ENCODE results near the gene CPEB3. TPM values are rescaled to one million over a fixed set of nuclear protein-coding genes. Genes with fewer than 3 reads are reported as not detected.

The CPEB3 gene
- total RNA-seq, 4 donors from 2014 or later = 9.9 to 15.2 (median 11.4) TPM

- Histone ChIP-seq H3K4me3 (no peak overlapping the region), H3K27me3 (no peaks in the 10 kb centered on the region), H3K36me3 (no peaks in the 10 kb centered on the region), H3K27ac (no peak overlapping the region), H3K4me1 (peaks cover 0 to 9% (median 0%) of the 10 kb centered on the region in 4 donors), H3K9me3 (no peaks in the 10 kb centered on the region)
- TF ChIP-seq, protein P1, sequence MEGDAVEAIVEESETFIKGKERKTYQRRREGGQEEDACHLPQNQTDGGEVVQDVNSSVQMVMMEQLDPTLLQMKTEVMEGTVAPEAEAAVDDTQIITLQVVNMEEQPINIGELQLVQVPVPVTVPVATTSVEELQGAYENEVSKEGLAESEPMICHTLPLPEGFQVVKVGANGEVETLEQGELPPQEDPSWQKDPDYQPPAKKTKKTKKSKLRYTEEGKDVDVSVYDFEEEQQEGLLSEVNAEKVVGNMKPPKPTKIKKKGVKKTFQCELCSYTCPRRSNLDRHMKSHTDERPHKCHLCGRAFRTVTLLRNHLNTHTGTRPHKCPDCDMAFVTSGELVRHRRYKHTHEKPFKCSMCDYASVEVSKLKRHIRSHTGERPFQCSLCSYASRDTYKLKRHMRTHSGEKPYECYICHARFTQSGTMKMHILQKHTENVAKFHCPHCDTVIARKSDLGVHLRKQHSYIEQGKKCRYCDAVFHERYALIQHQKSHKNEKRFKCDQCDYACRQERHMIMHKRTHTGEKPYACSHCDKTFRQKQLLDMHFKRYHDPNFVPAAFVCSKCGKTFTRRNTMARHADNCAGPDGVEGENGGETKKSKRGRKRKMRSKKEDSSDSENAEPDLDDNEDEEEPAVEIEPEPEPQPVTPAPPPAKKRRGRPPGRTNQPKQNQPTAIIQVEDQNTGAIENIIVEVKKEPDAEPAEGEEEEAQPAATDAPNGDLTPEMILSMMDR (IDR thresholded peaks at IDR 0.05) = no peak
- no peak for TF ChIP-seq POLR2A (IDR thresholded peaks at IDR 0.05)
- no peak for DNase-seq
Measured at GRCh38 chr10:92102601-92103213, 188.2 kb downstream of the CPEB3 start.

GRCh38 chr10:92094960-92095359 lies 195.9 kb downstream of the CPEB3 start:
- Histone ChIP-seq H3K4me3 (no peak overlapping the region), H3K27ac (no peak overlapping the region), H3K36me3 (no peaks in the 10 kb centered on the region), H3K4me1 (no peaks in the 10 kb centered on the region), H3K27me3 (no peaks in the 10 kb centered on the region), H3K9me3 (no peaks in the 10 kb centered on the region)
- no peak for DNase-seq
- TF ChIP-seq, protein P1 (IDR thresholded peaks at IDR 0.05) = no peak
- no peak for TF ChIP-seq POLR2A (IDR thresholded peaks at IDR 0.05)

- no peaks in the 10 kb centered on the region for H3K4me1 ChIP-seq
- no peaks in the 10 kb centered on the region for H3K9me3 ChIP-seq
- H3K4me3 ChIP-seq = no peak overlapping the region
- no peak for DNase-seq
- no peaks in the 10 kb centered on the region for H3K27me3 ChIP-seq
- no peak overlapping the region for H3K27ac ChIP-seq
- no peak for TF ChIP-seq POLR2A (IDR thresholded peaks at IDR 0.05)
- TF ChIP-seq, protein P1 (IDR thresholded peaks at IDR 0.05) = no peak
- H3K36me3 ChIP-seq = no peaks in the 10 kb centered on the region
Measured at GRCh38 chr10:92091965-92092364, 198.9 kb downstream of the CPEB3 start.

DNA sequence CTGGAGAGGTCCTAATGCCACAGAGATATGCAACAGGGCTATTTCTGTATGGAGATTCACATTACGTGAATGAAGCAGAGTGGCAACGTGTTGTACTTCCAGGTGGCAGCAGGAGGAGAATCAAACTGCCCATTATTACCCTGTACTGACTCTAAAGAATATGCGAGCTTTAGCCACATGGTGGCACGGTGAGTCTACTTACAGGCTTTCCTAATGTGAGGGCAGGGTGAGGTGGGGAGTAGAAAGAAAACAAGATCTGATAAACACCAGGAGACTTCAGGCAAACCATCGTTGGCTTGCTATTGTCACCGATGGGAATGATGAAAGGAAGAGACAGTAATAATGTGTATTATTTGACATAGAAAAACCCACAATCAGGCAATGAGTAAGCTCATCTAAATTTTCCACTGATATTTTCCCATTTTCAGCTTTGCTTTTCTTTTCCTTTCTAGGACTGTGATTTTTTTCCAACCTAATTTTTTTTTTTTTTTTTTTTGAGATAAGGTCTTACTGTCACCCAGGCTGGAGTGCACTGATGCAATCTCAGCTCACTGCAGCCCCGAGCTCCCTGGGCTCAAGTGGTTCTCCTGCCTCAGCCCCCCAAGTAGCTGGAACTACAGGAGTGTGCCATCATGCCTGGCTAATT lies 203.0 kb downstream of the CPEB3 start:
- H3K4me1 ChIP-seq = no peaks in the 10 kb centered on the region
- H3K27ac ChIP-seq = no peak overlapping the region

GRCh38 chr10:92082583-92083280 lies 208.1 kb downstream of the CPEB3 start:
- DNase-seq = no peak
- Histone ChIP-seq H3K4me1 (no peaks in the 10 kb centered on the region), H3K36me3 (peaks cover 0 to 20% (median 0%) of the 10 kb centered on the region in 3 donors), H3K27ac (no peak overlapping the region), H3K4me3 (no peak overlapping the region), H3K9me3 (no peaks in the 10 kb centered on the region), H3K27me3 (no peaks in the 10 kb centered on the region)
- TF ChIP-seq, protein P1 (IDR thresholded peaks at IDR 0.05) = no peak
- TF ChIP-seq POLR2A (IDR thresholded peaks at IDR 0.05) = no peak

More for the DNA sequence above, 203.0 kb downstream of the CPEB3 start:
- TF ChIP-seq, protein P1 (IDR thresholded peaks at IDR 0.05) = peak; percentile 44 to 94 (median 88)
- no peak for TF ChIP-seq POLR2A (IDR thresholded peaks at IDR 0.05)
- H3K9me3 ChIP-seq = no peaks in the 10 kb centered on the region
- peak in 2 of 3 donors; percentile 76 to 85 for DNase-seq
- H3K36me3 ChIP-seq = no peaks in the 10 kb centered on the region
- H3K4me3 ChIP-seq = no peak overlapping the region
- H3K27me3 ChIP-seq = no peaks in the 10 kb centered on the region
